ENCODE data around the gene PMM1. TPM values are rescaled to one million over a fixed set of nuclear protein-coding genes. Genes with fewer than 3 reads are reported as not detected.

Gene PMM1
- total RNA-seq, result 22.4 and 27.6 TPM in 2 replicates

DNA sequence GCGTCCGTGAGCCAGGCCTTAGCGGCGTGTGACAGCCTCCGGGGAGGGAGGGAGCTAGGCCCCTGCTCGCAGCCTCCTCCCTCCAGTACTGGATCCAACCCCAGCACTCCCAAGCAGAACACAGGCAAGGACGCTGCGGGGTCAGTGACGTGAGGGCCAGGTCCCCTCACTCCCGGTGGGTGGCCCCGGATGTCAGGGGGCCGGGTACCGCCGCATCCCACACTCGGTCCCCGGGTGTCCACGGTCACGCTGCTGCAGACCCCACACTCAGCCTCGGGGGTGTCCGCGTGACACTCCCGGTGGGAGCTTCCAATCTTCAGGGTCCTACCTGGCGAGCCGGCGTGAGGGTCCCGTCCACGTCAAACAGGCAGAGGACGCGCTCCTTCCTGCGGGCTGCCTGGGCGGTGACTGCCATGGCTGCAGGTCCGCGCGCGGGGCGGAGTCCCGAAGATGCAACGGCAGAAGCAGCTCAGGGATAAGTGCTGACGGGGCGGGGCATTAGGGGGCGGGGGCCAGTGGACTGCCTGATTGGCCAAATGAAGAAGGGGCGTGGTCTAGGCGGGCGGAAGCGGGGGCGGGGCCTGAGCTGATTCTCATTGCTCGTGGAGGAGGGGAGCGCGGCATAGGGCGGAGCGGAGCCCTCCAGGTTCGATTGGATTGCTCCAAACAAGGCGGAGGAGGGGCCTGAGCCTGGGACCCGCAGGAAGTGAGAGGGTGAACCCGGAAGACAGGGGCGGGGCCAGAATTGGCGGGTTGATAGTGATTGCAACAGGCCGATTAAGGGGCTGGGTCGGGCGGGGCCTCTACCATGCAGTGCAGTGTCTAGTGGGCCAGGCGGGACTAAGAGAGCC lies at the start of gene PMM1:
Gene PMM1 (minus strand): TSS at position 450 of the 851 bp plus-strand sequence. CDS start 35 bp downstream, at position 415.

DNA sequence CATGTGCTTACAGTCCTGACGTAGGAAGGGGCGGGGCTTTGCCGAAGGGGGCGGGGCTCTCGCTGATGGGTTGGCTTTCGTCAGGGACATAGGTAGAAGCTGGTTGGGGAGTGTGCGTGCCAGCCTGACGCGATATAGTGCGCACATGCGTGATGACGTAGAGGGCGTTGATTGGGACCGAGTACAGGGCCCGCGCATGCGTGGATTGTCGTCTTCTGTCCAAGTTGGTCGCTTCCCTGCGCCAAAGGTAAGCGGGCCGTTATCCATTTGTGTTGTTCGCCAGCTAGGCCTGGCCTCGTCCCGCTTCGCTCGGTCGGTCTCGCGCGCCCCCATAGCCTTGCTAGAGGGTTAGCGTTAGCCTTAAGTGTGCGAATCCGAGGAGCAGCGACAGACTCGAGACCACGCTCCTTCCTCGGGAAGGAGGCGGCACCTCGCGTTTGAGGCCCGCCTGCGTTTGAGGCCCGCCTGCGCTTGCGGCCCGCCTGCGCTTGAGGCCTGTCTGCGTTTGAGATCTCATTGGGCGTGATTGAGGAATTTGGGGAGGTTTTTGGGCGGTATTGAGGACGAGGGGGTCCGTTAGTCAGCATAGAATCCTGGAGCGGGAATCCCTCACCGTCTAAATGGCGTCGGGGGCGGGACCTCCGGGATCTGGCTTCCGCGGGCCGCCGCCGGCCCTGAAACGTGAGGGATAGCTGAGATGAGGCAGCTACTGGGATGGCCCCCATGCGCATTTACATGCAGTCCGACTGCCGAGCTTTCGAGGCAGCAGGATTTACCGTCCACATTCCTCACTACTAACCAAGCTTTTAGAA lies 31.7 kb upstream of the PMM1 start, which contains the start of gene XRCC6:
Gene XRCC6 (plus strand): TSS at position 197 of the 812 bp plus-strand sequence. CDS start 710 bp downstream, outside the sequence.

DNA sequence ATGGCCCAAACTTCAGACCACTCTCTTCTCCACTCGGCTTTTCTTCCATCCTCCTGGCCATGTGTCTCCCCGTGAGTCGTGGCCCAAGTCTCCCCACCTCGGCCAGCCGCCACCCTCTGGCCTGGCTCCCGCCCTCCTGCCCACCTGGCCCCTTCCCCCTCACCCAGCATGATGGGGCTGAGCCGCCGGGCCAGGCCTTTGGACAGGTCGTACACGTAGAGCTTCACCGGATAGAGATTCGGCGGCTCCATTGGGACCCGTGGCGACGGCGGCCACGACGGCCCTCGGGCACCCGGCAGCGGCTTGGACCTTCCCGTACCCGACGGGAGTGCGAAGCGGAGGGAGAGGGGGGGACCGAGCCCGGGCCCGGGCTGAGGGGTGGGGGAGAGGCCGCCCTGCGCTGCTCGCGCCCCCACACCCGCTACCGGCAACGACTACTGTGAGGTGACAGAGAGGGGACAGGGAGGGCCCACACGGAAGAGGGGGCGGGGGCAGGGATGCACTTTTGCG lies 31.0 kb upstream of the PMM1 start, which contains the start of gene DESI1:
Gene DESI1 (minus strand): TSS at position 455 of the 510 bp plus-strand sequence. CDS start 204 bp downstream, at position 251.

DNA sequence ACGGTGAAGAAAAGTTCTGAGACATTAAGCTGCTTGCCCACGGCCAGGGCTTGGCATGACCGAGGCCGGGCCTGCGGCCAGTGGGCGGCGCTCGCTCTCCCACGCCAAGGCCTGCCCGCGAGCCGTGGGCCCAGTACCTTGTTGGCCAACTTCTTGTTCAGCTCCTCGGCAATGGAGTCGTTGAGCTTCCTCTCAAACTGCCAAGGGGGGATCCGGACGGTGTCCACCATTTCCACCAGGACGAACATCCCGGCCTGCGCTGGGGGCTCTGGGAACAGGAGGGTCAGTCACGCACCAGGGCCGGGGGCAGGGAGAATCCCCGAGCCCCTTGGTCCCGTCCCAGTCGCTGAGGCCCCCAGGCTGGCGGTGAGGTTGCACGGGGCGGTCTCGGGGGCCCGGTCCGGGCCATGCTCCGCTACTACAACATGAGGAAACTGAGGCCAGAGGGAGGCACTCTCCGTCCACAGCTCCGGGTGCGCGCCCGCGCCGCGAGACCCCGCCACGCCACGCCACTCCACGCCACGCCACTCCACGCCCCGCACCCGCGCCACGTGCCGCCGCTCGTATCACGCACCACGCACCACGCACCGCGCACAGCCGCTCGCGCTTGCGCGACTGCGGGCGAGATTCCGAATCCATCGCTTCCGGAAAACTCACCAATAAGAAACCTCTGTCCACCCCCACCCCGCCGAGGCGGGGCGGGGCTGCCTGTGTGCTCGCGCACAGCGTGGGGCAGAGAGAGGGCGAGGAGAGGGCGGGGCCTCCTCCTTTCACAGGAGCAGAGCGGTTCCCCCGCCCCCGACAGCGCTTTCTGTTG lies 45.6 kb downstream of the PMM1 start, which contains the start of gene POLR3H:
Gene POLR3H (minus strand): TSS at position 617 of the 817 bp plus-strand sequence. CDS start 369 bp downstream, at position 248.

Other genes starting within 250 kb of the PMM1 start
- gene TEF, start 207.9 kb downstream of the PMM1 start, total RNA-seq, result 18.8 and 21.0 TPM in 2 replicates
- gene TOB2, start 143.0 kb downstream of the PMM1 start, total RNA-seq, result 34.7 and 34.9 TPM in 2 replicates
- 34.2 and 36.3 TPM in 2 replicates for gene PHF5A, start 121.1 kb downstream of the PMM1 start, total RNA-seq
- 66.1 and 70.7 TPM in 2 replicates for gene ACO2, start 120.7 kb downstream of the PMM1 start, total RNA-seq
- gene POLR3H, start 45.4 kb downstream of the PMM1 start, total RNA-seq, result 33.6 and 42.0 TPM in 2 replicates
- 2.3 and 6.1 TPM in 2 replicates for gene CSDC2, start 28.8 kb downstream of the PMM1 start, total RNA-seq
- 19.0 and 21.3 TPM in 2 replicates for gene DESI1, start 31.2 kb upstream of the PMM1 start, total RNA-seq
- 197 and 227 TPM in 2 replicates for gene XRCC6, start 31.5 kb upstream of the PMM1 start, total RNA-seq
- 60.8 and 70.2 TPM in 2 replicates for gene SNU13, start 99.0 kb upstream of the PMM1 start, total RNA-seq
- gene MEI1, start 109.7 kb upstream of the PMM1 start, total RNA-seq, result 0.32 and 0.73 TPM in 2 replicates
- 9.7 and 14.9 TPM in 2 replicates for gene CCDC134, start 210.8 kb upstream of the PMM1 start, total RNA-seq
- gene SREBF2, start 243.3 kb upstream of the PMM1 start, total RNA-seq, result 98.8 and 109 TPM in 2 replicates

Measured in hair follicle dermal papilla cell (primary cell).